A549 (cell line): ENCODE data around the gene ASB7. TPM values are rescaled to one million over a fixed set of nuclear protein-coding genes. Genes with fewer than 3 reads are reported as not detected.

Source experiments
- ATAC-seq, 2 experiments: fragments of 200-7000 bp in 1 of 2; fragments of >200 bp in 1 of 2; cut with Nextera tagmentation in 1 of 2; cut with Tn5 transposase in 1 of 2; 3 replicates each; pipeline versions ENCODE4 v1.8.0 to v1.9.1; 2018 to 2020; ENCODE audit warnings: mild to moderate bottlenecking in 1 of 2, moderate library complexity in 1 of 2
- CTCF ChIA-PET: fragments of 300-600 bp; sonication (Branson Sonifier 250); formaldehyde crosslinking; extraction: SDS; loops from one replicate; lab custom pipeline; 2021; ENCODE audit warnings: antibody characterized with exemption, inconsistent platforms; lab: Yijun Ruan, JAX
- POLR2A ChIA-PET: fragments of 350-600 bp; formaldehyde crosslinking; extraction: SDS; loops from one replicate; lab custom pipeline; 2021; ENCODE audit warnings: antibody characterized with exemption, inconsistent platforms; lab: Yijun Ruan, JAX
- DNase-seq, 2 experiments: peaks; one replicate each; pipeline versions ENCODE4 v3.0.0 to v3.0.0-alpha.2; 2011 to 2016; ENCODE audit warnings: low read depth in 1 of 2, low spot score in 1 of 2
- FAIRE-seq: peaks from 2 replicates; lab custom pipeline; 2011; peaks lifted over from hg19 to GRCh38; lab: Jason Lieb, UNC
- H3K27ac ChIP-seq, 2 experiments: fragments of >200 bp; sonication (Bioruptor Twin); formaldehyde crosslinking; 3 replicates each; pipeline ENCODE4 v1.5.1; 2016 to 2017
- H3K4me1 ChIP-seq: fragments of >200 bp; sonication (Bioruptor Twin); formaldehyde crosslinking; 3 replicates; pipeline ENCODE4 v1.6.1; 2016
- H3K4me2 ChIP-seq: fragments of >200 bp; sonication (Bioruptor Twin); formaldehyde crosslinking; 3 replicates; pipeline ENCODE4 v1.6.1; 2016
- H3K4me3 ChIP-seq: fragments of >200 bp; sonication (Bioruptor Twin); formaldehyde crosslinking; 3 replicates; pipeline ENCODE4 v1.5.1; 2016
- H3K9me3 ChIP-seq: fragments of >200 bp; sonication (Bioruptor Twin); formaldehyde crosslinking; 3 replicates; pipeline ENCODE4 v1.6.1; 2016
- CEBPB ChIP-seq, 2 experiments: fragments of >200 bp in 1 of 2; sonication (Bioruptor Twin) in 1 of 2; formaldehyde crosslinking in 1 of 2; IDR thresholded peaks; 2 replicates each; pipeline ENCODE4 v1.6.1; 2012 to 2016
- EHF ChIP-seq: fragments of 250-450 bp; sonication (Bioruptor Pico); IDR thresholded peaks from 2 replicates; pipeline ENCODE4 v1.5.0; 2020; ENCODE audit warnings: mild to moderate bottlenecking
- EHMT2 ChIP-seq: fragments of 200-600 bp; sonication (generic); IDR thresholded peaks from 2 replicates; pipeline ENCODE4 v1.6.1; 2016; ENCODE audit warnings: antibody characterized with exemption, low read depth, mild to moderate bottlenecking, moderate library complexity
- ESRRA ChIP-seq: fragments of 150-350 bp; IDR thresholded peaks from 2 replicates; pipeline ENCODE4 v1.6.1; 2014; ENCODE audit warnings: mild to moderate bottlenecking, low read length, borderline replicate concordance
- FOSB ChIP-seq: fragments of 250-450 bp; sonication (Bioruptor Pico); IDR thresholded peaks from 2 replicates; pipeline ENCODE4 v1.5.0; 2020; ENCODE audit warnings: mild to moderate bottlenecking, moderate library complexity
- FOXS1 ChIP-seq: fragments of 250-450 bp; sonication (Bioruptor Pico); IDR thresholded peaks from 2 replicates; pipeline ENCODE4 v1.5.0; 2020; ENCODE audit warnings: mild to moderate bottlenecking, moderate library complexity
- GATA3 ChIP-seq: IDR thresholded peaks from 2 replicates; pipeline ENCODE4 v1.6.1; 2012; ENCODE audit warnings: borderline replicate concordance
- HEYL ChIP-seq: fragments of 250-450 bp; sonication (Bioruptor Pico); IDR thresholded peaks from 2 replicates; pipeline ENCODE4 v1.8.0; 2021; ENCODE audit warnings: mild to moderate bottlenecking, moderate library complexity
- JUNB ChIP-seq: fragments of >200 bp; sonication (Bioruptor Twin); formaldehyde crosslinking; IDR thresholded peaks from 2 replicates; pipeline ENCODE4 v1.6.1; 2016
- KDM1A ChIP-seq: fragments of 200-600 bp; sonication (generic); IDR thresholded peaks from 2 replicates; pipeline ENCODE4 v1.6.1; 2016; ENCODE audit warnings: low read depth, mild to moderate bottlenecking
- MAFK ChIP-seq: fragments of 450-650 bp; IDR thresholded peaks from 2 replicates; pipeline ENCODE4 v1.6.1; 2014; ENCODE audit not compliant: partially characterized antibody
- NR3C1 ChIP-seq: fragments of >200 bp; sonication (Bioruptor Twin); formaldehyde crosslinking; IDR thresholded peaks from 3 replicates; pipeline ENCODE4 v1.6.1; 2017
- PHF8 ChIP-seq: fragments of 200-600 bp; sonication (generic); IDR thresholded peaks from 2 replicates; pipeline ENCODE4 v1.6.1; 2016; ENCODE audit warnings: low read depth, mild to moderate bottlenecking, antibody characterized with exemption, moderate library complexity, borderline replicate concordance
- POLR2A ChIP-seq: IDR thresholded peaks from 2 replicates; pipeline ENCODE4 v1.6.1; 2012; ENCODE audit warnings: mild to moderate bottlenecking, low read length
- RAD21 ChIP-seq, 2 experiments: fragments of >200 bp in 1 of 2; sonication (Bioruptor Twin) in 1 of 2; formaldehyde crosslinking in 1 of 2; IDR thresholded peaks in 1 of 2; conservative IDR thresholded peaks in 1 of 2; 2 replicates in 1 of 2; 3 replicates in 1 of 2; pipeline ENCODE4 v1.6.1; 2012 to 2018; ENCODE audit warnings: inconsistent platforms in 1 of 2
- RFX5 ChIP-seq: fragments of 450-650 bp; IDR thresholded peaks from 2 replicates; pipeline ENCODE4 v1.7.1; 2014; ENCODE audit warnings: antibody characterized with exemption, mild to moderate bottlenecking, moderate library complexity
- SMC3 ChIP-seq: fragments of >200 bp; sonication (Bioruptor Twin); formaldehyde crosslinking; IDR thresholded peaks from 3 replicates; pipeline ENCODE4 v1.6.1; 2018; ENCODE audit warnings: inconsistent platforms
- ZSCAN20 ChIP-seq: fragments of 250-450 bp; sonication (Bioruptor Pico); IDR thresholded peaks from 2 replicates; pipeline ENCODE4 v1.8.0; 2022; ENCODE audit warnings: mild to moderate bottlenecking, moderate library complexity
- WGBS: methylation state at CpG from one replicate; pipeline ENCODE4 v1.1.6; 2017; ENCODE audit errors: missing lambda C conversion rate; 5-methylcytosine and 5-hydroxymethylcytosine counted together
- polyA plus RNA-seq, 4 experiments: library from polyadenylated mRNA; depleted of rRNA in 3 of 4; stranded (reverse); fragments of >200 nt; fragmentation: RNase III in 1 of 4; extraction: RNeasy Plus Mini Kit Qiagen cat#74134 plus additional on column Dnase treatment in 1 of 4; gene quantifications; 2 replicates in 3 of 4; 3 replicates in 1 of 4; pipeline ENCODE4 v1.2.3, GENCODE V29; 2011 to 2017
- TF ChIP-seq, protein P1 (sequence below): IDR thresholded peaks from 2 replicates; pipeline ENCODE4 v1.6.1; 2012
- TF ChIP-seq, protein P2 (sequence below): fragments of >200 bp; sonication (Bioruptor Twin); formaldehyde crosslinking; IDR thresholded peaks from 3 replicates; pipeline ENCODE4 v1.5.1; 2016
- TF ChIP-seq, protein P3 (sequence below): fragments of >200 bp; sonication (Bioruptor Twin); formaldehyde crosslinking; IDR thresholded peaks from 3 replicates; pipeline ENCODE4 v1.6.1; 2016
- TF ChIP-seq, protein P4 (sequence below): fragments of 250-450 bp; sonication (Bioruptor Pico); IDR thresholded peaks from 2 replicates; pipeline ENCODE4 v1.5.0; 2020; ENCODE audit warnings: low read depth, mild to moderate bottlenecking, moderate library complexity
- TF ChIP-seq, protein P5 (sequence below): fragments of >200 bp; sonication (Bioruptor Twin); formaldehyde crosslinking; IDR thresholded peaks from 2 replicates; pipeline ENCODE4 v1.6.1; 2016
- TF ChIP-seq, protein P6 (sequence below): fragments of 250-450 bp; sonication (Bioruptor Pico); IDR thresholded peaks from 2 replicates; pipeline ENCODE4 v1.5.0; 2021; ENCODE audit warnings: mild to moderate bottlenecking, moderate library complexity, borderline replicate concordance
- TF ChIP-seq, protein P7 (sequence below): IDR thresholded peaks from 2 replicates; pipeline ENCODE4 v1.6.1; 2012

Gene ASB7
- polyA plus RNA-seq, 2 of the 4 experiments (the other 2 are of a cell fraction), result 9.2 to 21.6 TPM

DNA sequence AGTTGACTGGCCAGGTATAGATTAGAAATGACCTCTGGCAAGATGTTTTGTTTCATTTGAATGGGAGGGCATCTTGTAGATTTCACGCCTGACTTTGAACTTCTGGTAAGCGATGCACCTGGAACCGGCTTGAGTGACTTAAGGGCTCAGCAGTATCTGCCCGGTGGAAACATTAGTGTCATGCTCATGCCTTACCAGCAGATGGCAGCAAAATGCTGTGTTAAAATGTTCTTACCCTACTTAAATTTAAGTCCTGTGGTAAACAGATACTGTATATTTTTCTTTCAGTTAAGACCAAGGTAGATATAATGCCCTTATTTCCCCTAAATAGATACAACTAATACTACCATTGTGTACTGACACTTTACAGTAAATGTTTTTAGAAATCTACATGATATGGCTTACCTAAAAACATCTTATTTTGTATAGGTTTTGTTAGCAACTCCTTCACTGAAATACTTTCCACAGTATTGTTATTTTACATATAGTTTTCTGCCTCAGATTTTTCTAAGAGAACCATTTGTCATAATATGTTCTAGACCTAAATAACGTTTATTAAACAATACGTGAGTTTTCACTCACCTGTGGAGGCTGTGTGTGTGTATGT lies 25.5 kb downstream of the ASB7 start:
- peak; percentile 88 to 95 for ATAC-seq
- TF ChIP-seq RAD21 (conservative IDR thresholded peaks at IDR 0.05 in 1 of 2, IDR thresholded peaks at IDR 0.05 in 1 of 2) (peak; percentile 93), SMC3 (peak; percentile 79)
- TF ChIP-seq, protein P1, sequence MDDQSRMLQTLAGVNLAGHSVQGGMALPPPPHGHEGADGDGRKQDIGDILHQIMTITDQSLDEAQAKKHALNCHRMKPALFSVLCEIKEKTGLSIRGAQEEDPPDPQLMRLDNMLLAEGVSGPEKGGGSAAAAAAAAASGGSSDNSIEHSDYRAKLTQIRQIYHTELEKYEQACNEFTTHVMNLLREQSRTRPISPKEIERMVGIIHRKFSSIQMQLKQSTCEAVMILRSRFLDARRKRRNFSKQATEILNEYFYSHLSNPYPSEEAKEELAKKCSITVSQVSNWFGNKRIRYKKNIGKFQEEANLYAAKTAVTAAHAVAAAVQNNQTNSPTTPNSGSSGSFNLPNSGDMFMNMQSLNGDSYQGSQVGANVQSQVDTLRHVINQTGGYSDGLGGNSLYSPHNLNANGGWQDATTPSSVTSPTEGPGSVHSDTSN, result no peak
- TF ChIP-seq, protein P2, sequence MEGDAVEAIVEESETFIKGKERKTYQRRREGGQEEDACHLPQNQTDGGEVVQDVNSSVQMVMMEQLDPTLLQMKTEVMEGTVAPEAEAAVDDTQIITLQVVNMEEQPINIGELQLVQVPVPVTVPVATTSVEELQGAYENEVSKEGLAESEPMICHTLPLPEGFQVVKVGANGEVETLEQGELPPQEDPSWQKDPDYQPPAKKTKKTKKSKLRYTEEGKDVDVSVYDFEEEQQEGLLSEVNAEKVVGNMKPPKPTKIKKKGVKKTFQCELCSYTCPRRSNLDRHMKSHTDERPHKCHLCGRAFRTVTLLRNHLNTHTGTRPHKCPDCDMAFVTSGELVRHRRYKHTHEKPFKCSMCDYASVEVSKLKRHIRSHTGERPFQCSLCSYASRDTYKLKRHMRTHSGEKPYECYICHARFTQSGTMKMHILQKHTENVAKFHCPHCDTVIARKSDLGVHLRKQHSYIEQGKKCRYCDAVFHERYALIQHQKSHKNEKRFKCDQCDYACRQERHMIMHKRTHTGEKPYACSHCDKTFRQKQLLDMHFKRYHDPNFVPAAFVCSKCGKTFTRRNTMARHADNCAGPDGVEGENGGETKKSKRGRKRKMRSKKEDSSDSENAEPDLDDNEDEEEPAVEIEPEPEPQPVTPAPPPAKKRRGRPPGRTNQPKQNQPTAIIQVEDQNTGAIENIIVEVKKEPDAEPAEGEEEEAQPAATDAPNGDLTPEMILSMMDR, result peak; percentile 96
- ChIA-PET CTCF (interaction anchor here (0.5 to 1.5 kb wide), 21 partner anchors 9 to 1413 kb away, joined by 3 to 23 read pairs (median 5); no protein-coding TSS in a partner anchor), POLR2A (no interaction called here)
- H3K9me3 ChIP-seq, result no peaks in the 10 kb centered on the region
- no peak overlapping the region for H3K27ac ChIP-seq
- H3K4me2 ChIP-seq, result no peak overlapping the region
- peak; percentile 96 for FAIRE-seq
- no peaks in the 10 kb centered on the region for H3K4me1 ChIP-seq
- H3K4me3 ChIP-seq, result no peak overlapping the region
- peak; percentile 58 to 84 for DNase-seq
- 33% methylated on average over 6 of the region's 6 CpGs for WGBS

DNA sequence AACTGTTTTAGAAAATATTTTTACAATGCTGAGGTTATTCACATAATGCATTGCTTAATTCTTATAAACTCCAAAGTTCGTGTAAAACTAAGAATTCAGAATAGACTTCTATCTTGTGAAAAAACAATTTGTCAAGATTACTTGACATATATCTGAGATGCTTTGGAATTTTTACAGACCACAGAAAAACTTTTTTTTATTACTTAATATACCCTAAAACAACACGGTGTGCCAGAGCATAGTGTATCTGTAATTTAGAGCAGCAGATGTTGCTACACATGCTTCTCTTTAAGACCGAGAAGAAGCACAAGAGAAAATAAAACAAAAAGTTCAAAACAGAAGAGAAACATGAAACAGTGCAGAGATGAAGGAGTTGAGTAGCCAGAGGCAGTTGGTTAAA lies 26.4 kb downstream of the ASB7 start:
- ATAC-seq, result no peak
- no peak overlapping the region for H3K4me3 ChIP-seq
- H3K9me3 ChIP-seq, result no peaks in the 10 kb centered on the region
- DNase-seq, result no peak
- POLR2A ChIA-PET, result no interaction called here
- H3K4me1 ChIP-seq, result no peaks in the 10 kb centered on the region
- no peak overlapping the region for H3K4me2 ChIP-seq
- CTCF ChIA-PET, result interaction anchor here (1.3 to 4.6 kb wide), 4 partner anchors 244 to 380 kb away, joined by 5 to 19 read pairs (median 11); no protein-coding TSS in a partner anchor
- H3K27ac ChIP-seq, result no peak overlapping the region
- FAIRE-seq, result no peak
- TF ChIP-seq FOSB (CRISPR knock-in tag) (no peak), KDM1A (no peak), NR3C1 (no peak), CEBPB (IDR thresholded peaks at IDR 0.05) (no peak), MAFK (no peak), FOXS1 (CRISPR knock-in tag) (no peak), RAD21 (conservative IDR thresholded peaks at IDR 0.05 in 1 of 2, IDR thresholded peaks at IDR 0.05 in 1 of 2) (no peak), ESRRA (no peak)
- TF ChIP-seq, protein P1, result no peak
- TF ChIP-seq, protein P3, sequence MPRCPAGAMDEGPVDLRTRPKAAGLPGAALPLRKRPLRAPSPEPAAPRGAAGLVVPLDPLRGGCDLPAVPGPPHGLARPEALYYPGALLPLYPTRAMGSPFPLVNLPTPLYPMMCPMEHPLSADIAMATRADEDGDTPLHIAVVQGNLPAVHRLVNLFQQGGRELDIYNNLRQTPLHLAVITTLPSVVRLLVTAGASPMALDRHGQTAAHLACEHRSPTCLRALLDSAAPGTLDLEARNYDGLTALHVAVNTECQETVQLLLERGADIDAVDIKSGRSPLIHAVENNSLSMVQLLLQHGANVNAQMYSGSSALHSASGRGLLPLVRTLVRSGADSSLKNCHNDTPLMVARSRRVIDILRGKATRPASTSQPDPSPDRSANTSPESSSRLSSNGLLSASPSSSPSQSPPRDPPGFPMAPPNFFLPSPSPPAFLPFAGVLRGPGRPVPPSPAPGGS, result no peak
- TF ChIP-seq, protein P4, sequence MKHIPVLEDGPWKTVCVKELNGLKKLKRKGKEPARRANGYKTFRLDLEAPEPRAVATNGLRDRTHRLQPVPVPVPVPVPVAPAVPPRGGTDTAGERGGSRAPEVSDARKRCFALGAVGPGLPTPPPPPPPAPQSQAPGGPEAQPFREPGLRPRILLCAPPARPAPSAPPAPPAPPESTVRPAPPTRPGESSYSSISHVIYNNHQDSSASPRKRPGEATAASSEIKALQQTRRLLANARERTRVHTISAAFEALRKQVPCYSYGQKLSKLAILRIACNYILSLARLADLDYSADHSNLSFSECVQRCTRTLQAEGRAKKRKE, result no peak
- WGBS, result 54% methylated on average over 3 of the region's 3 CpGs

DNA sequence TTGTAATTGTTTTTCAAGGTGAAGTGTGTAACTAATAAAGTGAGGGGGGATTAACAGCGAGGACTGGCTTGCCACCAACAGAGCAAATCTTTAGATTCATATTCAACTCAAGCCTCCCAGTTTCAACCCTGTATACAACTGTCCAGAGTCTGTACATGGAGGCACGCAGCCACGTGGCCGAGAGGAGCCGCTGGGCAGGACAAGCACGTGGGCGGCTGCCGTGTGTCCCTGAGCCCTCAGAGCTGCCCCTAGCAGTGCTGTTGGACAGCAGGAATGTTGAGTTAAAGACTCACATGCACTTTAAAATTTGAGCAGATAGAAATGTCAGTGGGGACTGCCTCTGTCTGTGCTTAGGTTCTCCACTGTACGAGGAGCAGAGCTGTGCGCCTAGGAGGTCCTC lies 29.4 kb downstream of the ASB7 start:
- ATAC-seq (no peak), FAIRE-seq (no peak), DNase-seq (no peak)
- H3K4me3 ChIP-seq, result no peak overlapping the region
- WGBS, result 96% methylated on average over 10 of the region's 10 CpGs
- no peak for TF ChIP-seq GATA3
- no peak for TF ChIP-seq EHF (CRISPR knock-in tag)
- no peak for TF ChIP-seq ZSCAN20 (CRISPR knock-in tag)
- no peak for TF ChIP-seq HEYL
- TF ChIP-seq SMC3, result no peak
- TF ChIP-seq, protein P5, sequence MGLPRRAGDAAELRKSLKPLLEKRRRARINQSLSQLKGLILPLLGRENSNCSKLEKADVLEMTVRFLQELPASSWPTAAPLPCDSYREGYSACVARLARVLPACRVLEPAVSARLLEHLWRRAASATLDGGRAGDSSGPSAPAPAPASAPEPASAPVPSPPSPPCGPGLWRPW, result no peak
- TF ChIP-seq RFX5, result no peak
- no peak for TF ChIP-seq POLR2A
- TF ChIP-seq PHF8, result no peak
- no peak for TF ChIP-seq FOXS1 (CRISPR knock-in tag)
- TF ChIP-seq, protein P6, sequence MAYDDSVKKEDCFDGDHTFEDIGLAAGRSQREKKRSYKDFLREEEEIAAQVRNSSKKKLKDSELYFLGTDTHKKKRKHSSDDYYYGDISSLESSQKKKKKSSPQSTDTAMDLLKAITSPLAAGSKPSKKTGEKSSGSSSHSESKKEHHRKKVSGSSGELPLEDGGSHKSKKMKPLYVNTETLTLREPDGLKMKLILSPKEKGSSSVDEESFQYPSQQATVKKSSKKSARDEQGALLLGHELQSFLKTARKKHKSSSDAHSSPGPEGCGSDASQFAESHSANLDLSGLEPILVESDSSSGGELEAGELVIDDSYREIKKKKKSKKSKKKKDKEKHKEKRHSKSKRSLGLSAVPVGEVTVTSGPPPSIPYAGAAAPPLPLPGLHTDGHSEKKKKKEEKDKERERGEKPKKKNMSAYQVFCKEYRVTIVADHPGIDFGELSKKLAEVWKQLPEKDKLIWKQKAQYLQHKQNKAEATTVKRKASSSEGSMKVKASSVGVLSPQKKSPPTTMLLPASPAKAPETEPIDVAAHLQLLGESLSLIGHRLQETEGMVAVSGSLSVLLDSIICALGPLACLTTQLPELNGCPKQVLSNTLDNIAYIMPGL (CRISPR knock-in tag), result no peak
- no peak for TF ChIP-seq EHMT2
- no peak for TF ChIP-seq JUNB
- TF ChIP-seq, protein P7, sequence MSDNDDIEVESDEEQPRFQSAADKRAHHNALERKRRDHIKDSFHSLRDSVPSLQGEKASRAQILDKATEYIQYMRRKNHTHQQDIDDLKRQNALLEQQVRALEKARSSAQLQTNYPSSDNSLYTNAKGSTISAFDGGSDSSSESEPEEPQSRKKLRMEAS, result no peak
- CTCF ChIA-PET, result interaction anchor here (0.7 to 4.6 kb wide), 9 partner anchors 22 to 379 kb away, joined by 3 to 19 read pairs (median 4); no protein-coding TSS in a partner anchor
- H3K4me2 ChIP-seq, result no peak overlapping the region
- H3K9me3 ChIP-seq, result no peaks in the 10 kb centered on the region
- POLR2A ChIA-PET, result no interaction called here
- H3K27ac ChIP-seq, result no peak overlapping the region
- no peaks in the 10 kb centered on the region for H3K4me1 ChIP-seq
